Spleen (tissue), 11 donors: ENCODE measurements around the gene RGS5. TPM values are rescaled to one million over a fixed set of nuclear protein-coding genes. Genes with fewer than 3 reads are reported as not detected.

Experiments used
- DNase-seq: peaks from one replicate; pipeline ENCODE4 v3.0.0-alpha.2; 2020
- H3K27ac ChIP-seq, 8 donors: fragments of 200-600 bp; sonication (generic) in 7 of 8; 1 replicate in 4 of 8; 2 replicates in 4 of 8; pipeline versions ENCODE4 v1.5.0 to v1.8.0; 2016 to 2021; ENCODE audit warnings: inconsistent platforms in 4 of 8, mild to moderate bottlenecking in 4 of 8, moderate library complexity in 1 of 8
- H3K27me3 ChIP-seq, 7 donors: fragments of 200-600 bp; sonication (generic) in 6 of 7; replicated peaks in 1 of 7; 1 replicate in 4 of 7; 2 replicates in 3 of 7; pipeline versions ENCODE4 v1.5.0 to v1.8.0; 2016 to 2021; ENCODE audit warnings: inconsistent platforms in 3 of 7, mild to moderate bottlenecking in 1 of 7
- H3K36me3 ChIP-seq, 6 donors: fragments of 200-600 bp; sonication (generic) in 5 of 6; 1 replicate in 4 of 6; 2 replicates in 2 of 6; pipeline versions ENCODE4 v1.5.0 to v1.8.0; 2016 to 2021; ENCODE audit warnings: inconsistent platforms in 2 of 6
- H3K4me1 ChIP-seq, 6 donors: fragments of 200-600 bp; sonication (generic) in 5 of 6; 1 replicate in 3 of 6; 2 replicates in 3 of 6; pipeline versions ENCODE4 v1.5.0 to v1.8.0; 2016 to 2021; ENCODE audit warnings: inconsistent platforms in 3 of 6
- H3K4me3 ChIP-seq, 8 donors: fragments of 200-600 bp; sonication (generic) in 7 of 8; 1 replicate in 4 of 8; 2 replicates in 4 of 8; pipeline versions ENCODE4 v1.5.0 to v1.8.0; 2016 to 2021; ENCODE audit warnings: inconsistent platforms in 4 of 8, mild to moderate bottlenecking in 4 of 8, moderate library complexity in 2 of 8
- H3K9me3 ChIP-seq, 8 donors: fragments of 200-600 bp; sonication (generic) in 7 of 8; 1 replicate in 4 of 8; 2 replicates in 4 of 8; pipeline versions ENCODE4 v1.5.0 to v1.8.0; 2016 to 2021; ENCODE audit warnings: inconsistent platforms in 4 of 8
- CTCF ChIP-seq, 11 experiments: fragments of 200-600 bp in 7 of 11; fragments of 450-650 bp in 4 of 11; sonication (generic) in 4 of 11; IDR thresholded peaks in 8 of 11; conservative IDR thresholded peaks in 3 of 11; 1 replicate in 7 of 11; 2 replicates in 4 of 11; pipeline versions ENCODE4 v1.4.0 to v1.8.0; 2016 to 2021; ENCODE audit warnings: antibody characterized with exemption in 11 of 11, inconsistent platforms in 4 of 11, mild to moderate bottlenecking in 1 of 11
- POLR2A ChIP-seq, 3 donors: fragments of 450-650 bp; IDR thresholded peaks; one replicate each; pipeline ENCODE4 v1.5.1; 2017; ENCODE audit warnings: antibody characterized with exemption in 3 of 3, mild to moderate bottlenecking in 1 of 3
- POLR2AphosphoS5 ChIP-seq, 3 donors: sonication (generic); formaldehyde crosslinking; IDR thresholded peaks; one replicate each; pipeline ENCODE4 v1.5.1; 2017; ENCODE audit warnings: antibody characterized with exemption in 3 of 3
- WGBS, 5 donors: extraction: QIAGEN DNeasy Blood & Tissue Kit in 3 of 5; methylation state at CpG; one replicate each; pipeline versions ENCODE4 v1.1.5 to v1.1.7; 2013 to 2018; 5-methylcytosine and 5-hydroxymethylcytosine counted together
- intact Hi-C: fragments of 100-400 bp; cut with DNase I; formaldehyde crosslinking; loops from one replicate; pipeline ENCODE4 v1.15.0; 2023; ENCODE audit warnings: low total_unique reads
- polyA plus RNA-seq, 3 donors: library from polyadenylated mRNA; stranded (reverse); fragments of 200-250 nt; gene quantifications; one replicate each; pipeline ENCODE4 v1.2.1, GENCODE V29; 2013
- total RNA-seq, 7 donors: library from RNA; depleted of rRNA in 3 of 7; stranded (reverse); fragments of >200 nt in 3 of 7; fragmentation: NEBNext Ultra II Directional in 4 of 7; extraction: Animal tissue kit (Norgen Biotek cat#: 25700) in 4 of 7; gene quantifications; one replicate each; pipeline versions ENCODE4 v1.1.0 to v1.2.1, GENCODE V29; 2016 to 2021
- donor health status: healthy with polysubstance abuse.
- donor health status: DM: no; HTN: no; CAD: no; lungs with moderate emphysema.
- donor health status: DM: no; HTN: no; CAD: no.
- donor health status: Bipolar disorder and iron deficiency.
- donor health status: healthy.
- donor health status: DM: no; HTN: no; CAD: no.
- donor health status: DM: yes; HTN: yes; CAD: no.

Gene RGS5
- total and polyA plus RNA-seq, 10 donors: 3.1 to 150 (median 22.7) TPM

GRCh38 chr1:163128282-163128681 is 74.4 kb downstream of the RGS5 start:
- no peaks in the 10 kb centered on the region for H3K27me3 ChIP-seq
- H3K27ac ChIP-seq: no peak overlapping the region
- TF ChIP-seq POLR2A (IDR thresholded peaks at IDR 0.05) (no peak), CTCF (IDR thresholded peaks at IDR 0.05 in 8 of 11, conservative IDR thresholded peaks at IDR 0.05 in 3 of 11) (no peak), POLR2AphosphoS5 (IDR thresholded peaks at IDR 0.05) (no peak)
- H3K4me3 ChIP-seq: no peak overlapping the region
- no peaks in the 10 kb centered on the region for H3K36me3 ChIP-seq
- H3K4me1 ChIP-seq: no peaks in the 10 kb centered on the region
- no peaks in the 10 kb centered on the region for H3K9me3 ChIP-seq
- WGBS, 5 donors: 85 to 94% (median 92%) methylated on average over 2 of the region's 2 CpGs
- DNase-seq: no peak
- intact Hi-C loops: no loop called here

GRCh38 chr1:163124812-163125211 is 77.9 kb downstream of the RGS5 start:
- H3K27ac ChIP-seq: no peak overlapping the region
- no peaks in the 10 kb centered on the region for H3K4me1 ChIP-seq
- WGBS, 5 donors: 64 to 69% (median 67%) methylated on average over 4 of the region's 4 CpGs
- no peaks in the 10 kb centered on the region for H3K36me3 ChIP-seq
- intact Hi-C loops: no loop called here
- H3K27me3 ChIP-seq: no peaks in the 10 kb centered on the region
- DNase-seq: no peak
- H3K4me3 ChIP-seq: no peak overlapping the region
- no peaks in the 10 kb centered on the region for H3K9me3 ChIP-seq
- TF ChIP-seq POLR2A (IDR thresholded peaks at IDR 0.05) (no peak), CTCF (IDR thresholded peaks at IDR 0.05 in 8 of 11, conservative IDR thresholded peaks at IDR 0.05 in 3 of 11) (no peak), POLR2AphosphoS5 (IDR thresholded peaks at IDR 0.05) (no peak)

GRCh38 chr1:163120372-163120771 is 82.3 kb downstream of the RGS5 start:
- H3K4me3 ChIP-seq: no peak overlapping the region

GRCh38 chr1:163119707-163120106 is 83.0 kb downstream of the RGS5 start:
- H3K27me3 ChIP-seq: no peaks in the 10 kb centered on the region
- no peaks in the 10 kb centered on the region for H3K36me3 ChIP-seq
- DNase-seq: no peak
- TF ChIP-seq CTCF (IDR thresholded peaks at IDR 0.05 in 8 of 11, conservative IDR thresholded peaks at IDR 0.05 in 3 of 11) (no peak), POLR2AphosphoS5 (IDR thresholded peaks at IDR 0.05) (no peak), POLR2A (IDR thresholded peaks at IDR 0.05) (no peak)
- no peaks in the 10 kb centered on the region for H3K9me3 ChIP-seq
- intact Hi-C loops: no loop called here
- no peak overlapping the region for H3K27ac ChIP-seq
- no peak overlapping the region for H3K4me3 ChIP-seq
- H3K4me1 ChIP-seq: no peaks in the 10 kb centered on the region

More at GRCh38 chr1:163120372-163120771, 82.3 kb downstream of the RGS5 start:
- Histone ChIP-seq H3K27me3 (no peaks in the 10 kb centered on the region), H3K27ac (no peak overlapping the region), H3K9me3 (no peaks in the 10 kb centered on the region), H3K4me1 (no peaks in the 10 kb centered on the region), H3K36me3 (no peaks in the 10 kb centered on the region)
- 30 to 39% (median 35%) methylated on average over 1 of the region's 1 CpG for WGBS, 5 donors
- intact Hi-C loops: no loop called here
- no peak for DNase-seq
- TF ChIP-seq CTCF (IDR thresholded peaks at IDR 0.05 in 8 of 11, conservative IDR thresholded peaks at IDR 0.05 in 3 of 11) (no peak), POLR2AphosphoS5 (IDR thresholded peaks at IDR 0.05) (no peak), POLR2A (IDR thresholded peaks at IDR 0.05) (no peak)
